ENCODE results near the gene CATSPERD.
"Not testable (repeated sequence)": the region's sequence is repeated elsewhere in the genome, so short reads cannot be mapped to it uniquely, and the experiment has no call there.

Gene CATSPERD

DNA sequence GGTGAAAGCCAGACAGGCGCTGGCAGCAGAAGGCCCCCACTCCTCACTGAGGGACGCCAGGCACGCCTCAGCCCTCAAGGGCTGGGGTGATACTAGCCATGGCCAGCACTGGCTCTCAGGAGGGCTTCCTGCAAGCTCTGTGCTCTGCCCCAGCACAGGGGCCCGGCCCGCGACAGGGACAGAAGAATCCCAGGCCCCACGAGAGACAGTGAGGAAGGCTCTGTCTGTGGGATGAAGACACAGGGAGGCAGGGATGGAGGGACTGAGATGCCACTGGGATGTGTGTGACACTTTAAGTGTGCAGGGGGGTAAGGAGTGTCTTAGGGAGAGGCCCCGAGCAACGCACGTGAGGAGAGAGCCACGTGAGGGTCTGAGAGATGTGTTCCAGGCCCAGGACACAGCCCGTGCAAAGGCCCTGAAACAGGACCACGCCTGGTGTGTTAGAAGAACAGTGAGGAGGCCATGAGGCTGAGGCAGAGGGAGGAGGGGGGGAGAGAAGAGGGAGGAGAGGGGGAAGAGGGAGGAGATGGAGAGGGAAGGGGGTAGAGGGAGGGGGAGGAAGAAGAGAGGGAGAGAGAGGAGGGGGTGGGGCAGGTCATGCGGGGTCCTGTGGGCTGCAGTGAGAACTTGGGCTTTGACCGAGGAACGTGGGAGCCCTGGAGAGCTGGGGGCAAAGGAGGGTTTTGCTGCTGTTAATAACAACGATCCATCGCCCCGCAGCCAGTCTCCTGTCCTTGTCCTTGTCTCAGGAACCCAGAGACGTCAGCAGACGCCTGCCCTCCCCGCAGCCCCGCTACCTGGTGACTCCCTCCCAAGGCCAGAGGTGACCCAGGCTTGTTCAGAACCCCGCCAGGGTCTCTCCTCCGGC is 23.2 kb upstream of the CATSPERD start:
- DNase-seq, result no peak

DNA sequence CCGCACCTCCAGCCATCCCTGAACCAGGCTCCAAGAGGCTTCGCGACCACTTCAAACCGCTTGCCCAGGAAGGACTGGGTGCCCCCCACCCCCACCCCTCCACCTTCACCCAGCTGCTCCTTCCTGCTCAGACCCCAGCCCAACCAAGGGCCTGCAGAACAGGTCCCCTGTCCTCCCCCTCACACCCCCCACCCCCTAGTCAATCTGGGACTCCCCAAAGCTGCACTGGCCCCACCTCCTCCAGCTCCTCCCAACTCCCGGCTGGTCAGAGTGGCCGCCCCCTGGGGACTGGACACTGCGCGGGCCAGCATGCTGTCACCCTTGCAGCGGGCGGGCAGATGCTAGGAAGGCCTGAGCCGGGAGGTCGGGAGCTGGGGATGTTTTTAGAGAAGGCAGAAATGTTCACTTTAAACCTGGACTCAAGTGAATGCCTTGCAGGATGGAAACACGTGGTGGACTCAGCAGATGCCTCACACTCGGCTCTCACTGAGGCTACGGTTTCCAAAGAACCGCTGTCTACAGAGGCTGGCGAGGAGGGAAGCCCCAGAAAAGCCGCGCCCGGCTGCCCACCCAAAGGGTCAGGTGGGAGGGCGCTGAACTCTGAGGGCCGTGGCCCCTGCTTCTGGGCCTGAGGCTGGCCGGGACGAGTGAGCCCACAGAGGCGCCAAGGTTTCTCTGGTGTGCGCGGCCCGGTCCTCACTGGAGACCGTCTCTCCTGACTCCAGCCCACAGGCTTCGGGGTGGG is 22.4 kb upstream of the CATSPERD start:
- no peak for DNase-seq

- DNase-seq, result no peak
Observed at GRCh38 chr19:5698635-5699422, 21.6 kb upstream of the CATSPERD start.

- no peak for DNase-seq
Observed at GRCh38 chr19:5700455-5701092, 19.9 kb upstream of the CATSPERD start.

DNA sequence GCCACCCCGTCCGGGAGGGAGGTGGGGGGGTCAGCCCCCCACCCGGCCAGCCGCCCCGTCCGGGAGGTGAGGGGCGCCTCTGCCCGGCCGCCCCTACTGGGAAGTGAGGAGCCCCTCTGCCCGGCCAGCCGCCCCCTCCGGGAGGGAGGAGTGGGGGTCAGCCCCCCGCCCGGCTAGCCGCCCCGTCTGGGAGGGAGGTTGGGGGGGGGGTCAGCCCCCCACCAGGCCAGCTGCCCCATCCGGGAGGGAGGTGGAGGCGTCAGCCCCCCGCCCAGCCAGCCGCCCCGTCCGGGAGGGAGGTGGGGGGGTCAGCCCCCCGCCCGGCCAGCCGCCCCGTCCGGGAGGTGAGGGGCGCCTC is 18.4 kb upstream of the CATSPERD start:
- DNase-seq, result not testable (repeated sequence)

DNA sequence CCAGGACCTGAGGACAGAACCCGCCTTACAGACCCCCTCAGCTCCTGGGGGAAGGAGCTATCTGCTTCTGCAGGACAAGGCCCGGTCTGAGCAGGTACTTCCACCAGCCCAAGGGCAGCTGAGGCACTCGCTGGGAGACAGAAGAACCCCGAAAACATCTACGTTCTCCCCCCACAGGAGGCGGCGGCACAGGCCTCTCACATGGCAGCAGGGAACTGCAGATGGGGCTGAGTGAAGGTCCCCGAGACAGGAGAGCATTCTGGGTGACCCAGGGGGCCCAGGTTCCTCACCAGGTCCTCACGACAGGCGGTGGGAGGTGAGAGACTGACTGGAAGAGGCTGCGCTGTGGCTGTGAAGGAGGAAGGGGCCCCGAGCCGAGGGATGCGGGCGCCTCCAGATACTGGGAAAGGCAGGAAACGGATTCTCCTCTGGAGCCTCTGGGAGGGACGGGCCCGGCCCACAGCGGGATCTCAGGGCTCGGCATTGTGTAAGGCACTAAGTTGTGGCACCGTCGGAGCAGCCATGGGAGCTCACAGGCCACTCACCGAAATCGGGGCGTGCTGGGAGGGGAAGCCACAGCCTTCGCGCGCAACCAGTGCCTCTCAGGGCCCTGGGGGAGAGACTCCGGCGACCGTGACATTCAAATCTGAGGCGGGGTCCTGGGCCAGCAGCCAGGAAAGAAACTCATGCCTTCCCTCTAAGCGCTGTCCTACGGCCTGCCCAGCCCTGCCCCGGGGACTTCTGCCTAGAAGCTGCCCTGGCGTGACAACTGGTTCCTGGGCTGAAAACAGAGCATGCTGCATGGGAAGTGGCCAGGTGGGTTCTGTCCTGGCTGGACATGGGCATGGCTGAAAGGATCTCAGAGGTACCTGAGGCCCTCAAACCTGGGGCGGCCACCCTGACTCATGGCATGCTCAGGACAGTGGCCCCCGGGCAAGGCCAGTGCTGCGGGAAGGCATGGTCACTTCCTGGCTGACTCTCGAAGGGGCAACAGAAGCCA is 16.3 kb upstream of the CATSPERD start:
- no peak for DNase-seq

GRCh38 chr19:5705552-5705951 is 14.9 kb upstream of the CATSPERD start:
- no peak for DNase-seq

GRCh38 chr19:5706876-5707573 is 13.4 kb upstream of the CATSPERD start:
- no peak for DNase-seq

DNA sequence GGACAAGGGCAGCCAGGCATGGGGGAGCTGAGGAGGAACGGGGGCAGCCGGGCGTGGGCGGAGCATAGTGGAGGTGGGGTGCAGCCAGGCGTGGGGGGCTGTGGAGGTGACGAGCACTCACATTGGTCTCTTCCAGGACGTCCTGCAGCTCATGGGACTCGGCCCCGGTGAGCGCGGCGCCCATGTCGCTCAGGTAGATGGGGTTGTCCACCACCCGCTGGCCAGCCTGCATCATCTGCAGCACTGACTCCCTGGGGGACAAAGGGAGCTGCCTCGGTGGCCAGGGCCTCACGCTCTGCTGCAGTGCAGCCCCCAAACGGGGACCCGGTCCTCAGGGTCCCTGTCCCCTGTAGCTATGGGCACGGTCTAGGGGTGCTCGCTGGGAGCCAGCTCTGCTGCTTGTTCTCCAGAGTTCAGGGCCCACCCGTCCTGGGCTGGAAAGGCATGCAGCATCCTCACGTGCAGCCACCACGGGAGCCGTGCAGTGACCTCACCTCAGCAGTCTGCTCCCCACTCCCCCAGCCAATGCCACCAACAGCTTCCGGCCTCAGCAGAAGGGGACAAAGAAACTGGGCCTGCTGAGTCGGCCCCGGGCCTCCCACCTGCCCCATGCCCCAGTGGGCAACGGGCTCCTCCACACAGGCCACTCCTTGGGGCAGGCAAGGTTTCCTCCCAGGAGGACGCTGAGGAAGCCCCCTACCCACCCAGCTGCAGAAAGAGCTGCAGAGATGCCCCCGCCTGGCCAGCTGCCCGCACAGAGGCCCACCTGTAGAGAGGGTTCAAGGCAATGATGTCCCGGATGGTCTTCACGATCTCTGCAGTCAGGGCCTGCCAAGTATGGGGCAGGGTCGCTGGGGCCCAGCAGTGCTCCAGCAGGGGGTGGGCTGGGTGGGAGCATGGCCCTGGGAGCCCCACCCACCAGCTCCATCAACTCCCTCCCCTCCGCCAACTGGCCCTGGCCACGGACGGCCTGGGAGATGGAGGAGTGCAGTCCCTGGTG is 12.6 kb upstream of the CATSPERD start:
- DNase-seq, result no peak

GRCh38 chr19:5711025-5711424 is 9.4 kb upstream of the CATSPERD start:
- no peak for DNase-seq

- no peak for DNase-seq
Observed at GRCh38 chr19:5711713-5712161, 8.7 kb upstream of the CATSPERD start.

- no peak for DNase-seq
Observed at GRCh38 chr19:5713228-5713627, 7.2 kb upstream of the CATSPERD start.

GRCh38 chr19:5714816-5715215 is 5.6 kb upstream of the CATSPERD start:
- DNase-seq, result no peak

DNA sequence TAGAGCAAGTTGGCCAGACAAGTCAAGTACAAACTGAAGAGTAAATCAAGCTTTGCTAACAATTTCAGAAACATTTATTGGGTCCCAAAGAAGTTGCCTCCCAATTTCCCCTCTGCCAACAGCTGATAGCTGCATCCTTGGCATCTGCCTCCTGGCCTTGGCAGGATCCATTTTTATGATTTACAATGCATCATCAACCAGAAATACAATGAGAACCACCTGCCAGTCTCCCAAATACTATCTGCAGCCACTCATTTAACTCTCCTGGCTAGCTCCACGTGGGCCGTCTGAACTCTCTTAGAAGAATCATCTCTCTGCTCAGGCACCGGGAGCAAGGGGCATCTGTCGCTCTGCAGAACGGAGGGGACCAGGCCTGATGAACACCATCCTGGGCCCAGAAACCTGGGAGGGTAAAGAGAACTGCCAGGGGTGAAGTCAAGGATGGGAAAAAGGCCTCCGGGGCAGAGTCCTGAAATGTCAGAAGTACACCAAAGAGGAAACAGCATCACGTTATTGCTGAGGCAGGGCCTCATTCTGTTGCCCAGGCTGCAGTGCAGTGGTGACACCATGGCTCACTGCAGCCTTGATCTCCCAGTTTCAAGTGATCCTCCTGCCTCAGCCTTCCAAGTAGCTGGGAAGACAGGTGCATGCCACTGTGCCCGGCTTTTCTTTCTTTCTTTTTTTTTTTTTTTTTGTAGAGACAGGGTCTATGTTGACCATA is 3.1 kb upstream of the CATSPERD start:
- no peak for DNase-seq

DNA sequence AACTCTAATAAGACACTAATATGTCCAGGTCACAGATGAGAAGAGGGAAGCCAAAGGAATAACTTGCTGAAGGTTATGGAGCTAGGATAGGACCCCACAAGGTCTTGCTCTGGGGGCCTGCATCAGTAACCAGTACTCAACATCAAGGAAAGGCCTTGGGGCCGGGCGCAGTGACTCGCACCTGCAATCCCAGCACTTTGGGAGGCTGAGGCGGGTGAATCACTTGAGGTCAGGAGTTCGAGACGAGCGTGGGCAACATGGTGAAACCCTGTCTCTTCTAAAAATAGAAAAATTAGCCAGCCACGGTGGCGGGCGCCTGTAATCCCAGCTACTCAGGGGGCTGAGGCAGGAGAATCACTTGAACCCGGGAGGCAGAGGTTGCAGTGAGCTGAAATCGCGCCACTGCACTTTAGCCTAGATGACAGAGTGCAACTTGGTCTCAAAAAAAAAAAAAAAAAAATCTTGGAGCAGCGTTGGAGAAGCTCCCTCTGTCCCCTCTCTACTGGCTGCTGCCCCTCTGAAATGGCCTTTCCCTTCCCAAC is 2.3 kb upstream of the CATSPERD start:
- DNase-seq, result no peak

DNA sequence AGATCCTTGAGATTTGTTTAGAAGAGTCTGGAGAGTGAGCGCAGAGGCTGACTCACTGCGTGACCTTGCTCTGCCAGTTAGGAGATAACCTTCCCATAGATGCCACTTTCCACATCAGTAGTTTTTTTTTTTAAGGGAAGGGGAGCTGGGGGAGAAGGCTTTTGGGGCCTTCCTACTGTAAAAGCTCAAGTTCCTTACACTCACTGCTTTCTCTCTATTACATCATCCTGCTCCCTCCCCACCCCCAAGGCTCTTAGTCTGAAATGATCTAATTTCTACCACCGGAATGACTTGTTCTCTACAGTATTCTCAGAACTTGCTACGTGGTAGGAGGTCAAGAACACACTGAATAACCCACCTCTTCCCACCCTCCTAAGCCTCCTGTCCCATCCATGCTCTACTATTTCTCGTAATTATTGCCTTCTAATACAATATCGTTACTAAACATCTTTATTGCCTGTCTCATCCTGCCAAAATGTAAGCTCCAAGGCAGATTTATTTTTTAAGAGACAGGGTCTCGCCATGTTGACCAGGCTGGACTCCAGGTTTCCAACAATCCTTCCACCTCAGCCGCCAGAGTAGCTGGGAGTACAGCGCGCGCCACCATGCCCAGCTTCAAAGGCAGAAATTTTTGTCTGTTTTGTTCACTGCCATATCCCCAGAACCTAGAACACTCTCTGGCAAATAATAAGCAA is 1.7 kb upstream of the CATSPERD start:
- DNase-seq, result no peak

Measured in nucleus accumbens (tissue), 56 donors.